Mesodermal cell (in vitro differentiated cells): ENCODE measurements around the gene FAM151B.

Source experiments
- H3K27ac ChIP-seq: 2 replicates; pipeline ENCODE4 v1.7.0; 2013; ENCODE audit warnings: mild to moderate bottlenecking, low read depth, low read length, moderate library complexity; ENCODE audit not compliant: severe bottlenecking
- H3K36me3 ChIP-seq: 2 replicates; pipeline ENCODE4 v1.7.1; 2013; ENCODE audit warnings: mild to moderate bottlenecking, low read length, moderate library complexity; ENCODE audit not compliant: control insufficient read depth, insufficient read depth
- H3K4me1 ChIP-seq: one replicate; pipeline ENCODE4 v1.7.1; 2013; ENCODE audit warnings: mild to moderate bottlenecking, low read length; ENCODE audit not compliant: insufficient read depth, control insufficient read depth, poor library complexity, severe bottlenecking
- H3K4me3 ChIP-seq: 2 replicates; pipeline ENCODE4 v1.7.0; 2013; ENCODE audit warnings: low read length, control low read depth, mild to moderate bottlenecking; ENCODE audit not compliant: insufficient read depth, poor library complexity, severe bottlenecking; ENCODE audit errors: extremely low read depth
- H3K9me3 ChIP-seq: 2 replicates; pipeline ENCODE4 v1.7.1; 2013; ENCODE audit warnings: mild to moderate bottlenecking, low read length, moderate library complexity; ENCODE audit not compliant: control insufficient read depth
- WGBS, 2 experiments: methylation state at CpG; one replicate each; pipeline ENCODE4 v1.1.5; 2013; ENCODE audit warnings: missing lambda C conversion rate in 2 of 2; ENCODE audit not compliant: insufficient coverage in 2 of 2; 5-methylcytosine and 5-hydroxymethylcytosine counted together

The FAM151B gene

GRCh38 chr5:80503641-80504040 lies 15.7 kb downstream of the FAM151B start:
- H3K27ac ChIP-seq = no peak overlapping the region
- no CpG with 5 or more reads among the region's 1 CpG for WGBS, 2 experiments
- H3K9me3 ChIP-seq = no peaks in the 10 kb centered on the region
- no peaks in the 10 kb centered on the region for H3K36me3 ChIP-seq
- no peak overlapping the region for H3K4me3 ChIP-seq
- no peaks in the 10 kb centered on the region for H3K4me1 ChIP-seq

- no peaks in the 10 kb centered on the region for H3K9me3 ChIP-seq
- H3K4me3 ChIP-seq = no peak overlapping the region
These were observed 16.9 kb downstream of the FAM151B start for GRCh38 chr5:80504833-80505232.

GRCh38 chr5:80507663-80508062 lies 19.8 kb downstream of the FAM151B start:
- WGBS, 2 experiments = 75 to 84% methylated on average over 2 of the region's 3 CpGs

More at GRCh38 chr5:80504833-80505232, 16.9 kb downstream of the FAM151B start:
- no peaks in the 10 kb centered on the region for H3K36me3 ChIP-seq
- H3K4me1 ChIP-seq = no peaks in the 10 kb centered on the region
- no CpG with 5 or more reads among the region's 1 CpG for WGBS, 2 experiments
- H3K27ac ChIP-seq = no peak overlapping the region

DNA sequence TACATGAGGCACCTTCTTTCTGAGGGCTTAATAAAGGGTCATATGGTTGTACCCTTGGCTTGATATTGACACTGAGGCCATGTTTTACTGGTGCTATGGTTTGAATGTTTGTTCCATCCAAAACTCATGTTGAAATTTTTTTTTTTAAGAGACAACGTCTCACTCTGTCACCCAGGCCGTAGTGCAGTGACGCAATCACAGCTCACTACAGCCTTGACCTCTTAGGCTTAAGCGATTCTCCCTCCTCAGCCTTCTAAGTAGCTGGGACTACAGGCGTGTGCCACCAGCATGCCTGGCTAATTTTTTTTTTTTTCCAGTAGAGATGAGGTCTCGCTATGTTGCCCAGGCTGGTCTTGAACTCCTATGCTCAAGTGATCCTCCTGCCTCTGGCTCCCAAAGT lies 20.9 kb downstream of the FAM151B start:
- Histone ChIP-seq H3K9me3 (no peaks in the 10 kb centered on the region), H3K4me1 (no peaks in the 10 kb centered on the region), H3K27ac (no peak overlapping the region), H3K4me3 (no peak overlapping the region), H3K36me3 (no peaks in the 10 kb centered on the region)
- WGBS, 2 experiments = 94 to 97% methylated on average over 6 of the region's 6 CpGs

More at GRCh38 chr5:80507663-80508062, 19.8 kb downstream of the FAM151B start:
- Histone ChIP-seq H3K4me1 (no peaks in the 10 kb centered on the region), H3K9me3 (no peaks in the 10 kb centered on the region), H3K36me3 (no peaks in the 10 kb centered on the region), H3K27ac (no peak overlapping the region), H3K4me3 (no peak overlapping the region)

DNA sequence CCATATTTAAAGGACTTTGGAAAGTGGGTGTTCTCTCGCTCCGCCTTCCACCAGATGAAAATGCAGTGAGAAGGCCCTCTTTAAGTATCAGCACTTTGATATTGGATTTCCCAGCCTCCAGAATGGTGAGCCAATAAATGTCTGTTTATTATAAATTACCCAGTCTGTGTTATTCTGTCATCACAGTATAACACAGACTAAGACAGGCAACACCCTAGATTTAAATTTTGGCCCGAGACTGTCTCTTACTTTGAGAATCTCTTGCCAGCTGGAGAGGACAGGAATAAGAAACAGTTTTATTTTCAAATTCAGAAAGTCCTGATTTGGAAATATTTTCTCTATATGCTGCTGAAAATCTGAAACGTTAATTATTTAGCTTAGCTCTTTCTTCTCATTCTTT lies 21.5 kb downstream of the FAM151B start:
- Histone ChIP-seq H3K4me3 (no peak overlapping the region), H3K9me3 (no peaks in the 10 kb centered on the region), H3K4me1 (no peaks in the 10 kb centered on the region), H3K36me3 (no peaks in the 10 kb centered on the region), H3K27ac (no peak overlapping the region)
- WGBS, 2 experiments = 80% methylated on average over 1 of the region's 4 CpGs; no CpG with 5 or more reads in 1 of the 2 experiments

GRCh38 chr5:80516826-80517225 lies 28.9 kb downstream of the FAM151B start:
- WGBS, 2 experiments = no CpG with 5 or more reads among the region's 4 CpGs
- Histone ChIP-seq H3K27ac (no peak overlapping the region), H3K4me3 (no peak overlapping the region), H3K36me3 (no peaks in the 10 kb centered on the region), H3K9me3 (no peaks in the 10 kb centered on the region), H3K4me1 (no peaks in the 10 kb centered on the region)

GRCh38 chr5:80540691-80541090 lies 52.8 kb downstream of the FAM151B start:
- Histone ChIP-seq H3K36me3 (no peaks in the 10 kb centered on the region), H3K27ac (no peak overlapping the region), H3K4me3 (no peak overlapping the region), H3K4me1 (no peaks in the 10 kb centered on the region), H3K9me3 (peaks cover 4% of the 10 kb centered on the region)
- WGBS, 2 experiments = no CpG with 5 or more reads among the region's 1 CpG

- H3K36me3 ChIP-seq = no peaks in the 10 kb centered on the region
- H3K27ac ChIP-seq = no peak overlapping the region
- H3K4me1 ChIP-seq = no peaks in the 10 kb centered on the region
- peaks cover 4% of the 10 kb centered on the region for H3K9me3 ChIP-seq
- WGBS, 2 experiments = 79% methylated on average over 2 of the region's 3 CpGs; no CpG with 5 or more reads in 1 of the 2 experiments
- H3K4me3 ChIP-seq = no peak overlapping the region
These were observed 53.5 kb downstream of the FAM151B start for GRCh38 chr5:80541392-80541791.

DNA sequence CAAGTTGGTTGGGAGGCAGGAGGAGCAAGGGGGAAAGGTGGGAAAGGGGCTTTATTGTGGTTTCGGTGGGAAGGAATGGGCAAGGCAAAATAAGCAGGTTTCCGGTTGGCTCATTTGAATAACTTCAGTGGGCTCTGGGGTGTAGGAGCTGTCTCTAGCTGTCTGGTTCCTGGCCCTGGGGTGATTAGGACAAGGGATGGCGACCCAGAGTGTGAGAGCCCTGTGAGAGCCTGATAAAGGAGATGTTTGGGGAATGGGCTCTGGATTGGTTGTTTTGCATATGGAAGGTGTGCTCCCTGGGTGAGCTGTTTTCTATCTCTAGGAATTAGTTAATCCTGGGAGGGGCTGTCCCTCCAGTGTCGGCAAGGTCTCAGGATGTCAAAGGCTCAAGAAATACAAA lies 66.7 kb downstream of the FAM151B start:
- WGBS, 2 experiments = 43 to 57% methylated on average over 2 to 3 of the region's 4 CpGs
- no peaks in the 10 kb centered on the region for H3K36me3 ChIP-seq
- no peaks in the 10 kb centered on the region for H3K4me1 ChIP-seq
- H3K4me3 ChIP-seq = no peak overlapping the region
- no peaks in the 10 kb centered on the region for H3K9me3 ChIP-seq
- no peak overlapping the region for H3K27ac ChIP-seq

GRCh38 chr5:80555099-80555498 lies 67.2 kb downstream of the FAM151B start:
- WGBS, 2 experiments = no CpG with 5 or more reads among the region's 4 CpGs
- no peaks in the 10 kb centered on the region for H3K9me3 ChIP-seq
- H3K4me1 ChIP-seq = no peaks in the 10 kb centered on the region
- H3K36me3 ChIP-seq = no peaks in the 10 kb centered on the region
- no peak overlapping the region for H3K4me3 ChIP-seq
- H3K27ac ChIP-seq = no peak overlapping the region

- Histone ChIP-seq H3K9me3 (no peaks in the 10 kb centered on the region), H3K4me3 (no peak overlapping the region), H3K36me3 (no peaks in the 10 kb centered on the region), H3K4me1 (no peaks in the 10 kb centered on the region), H3K27ac (no peak overlapping the region)
- whole genome bisulfite sequencing, 2 experiments = 91 to 100% methylated on average over 3 to 4 of the region's 4 CpGs
These were observed 71.3 kb downstream of the FAM151B start for GRCh38 chr5:80559244-80559643.
